Fibroblast of skin of abdomen (primary cell): ENCODE measurements around the gene TMPRSS15.

Experiments used
- DNase-seq: peaks from one replicate; pipeline ENCODE4 v3.0.0-alpha.2; 2013

The TMPRSS15 gene

DNA sequence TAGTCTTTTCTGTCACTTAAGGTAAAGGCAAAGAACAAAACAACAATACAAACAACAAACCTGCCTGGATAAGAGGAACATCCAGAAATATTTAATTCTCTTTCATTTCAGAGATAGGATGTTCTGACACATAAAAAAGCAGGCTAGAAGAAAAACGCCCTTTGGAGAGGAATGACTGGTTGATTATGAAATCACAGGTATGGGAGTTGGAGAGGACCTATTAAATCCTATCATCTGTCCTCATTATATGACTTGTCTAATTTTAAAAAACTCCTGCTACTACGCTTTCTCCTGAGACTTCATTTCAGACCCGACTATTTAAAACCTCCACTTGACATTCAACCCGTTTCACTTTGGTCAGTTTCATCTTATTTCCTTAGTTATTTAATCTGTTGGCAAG is 54.1 kb downstream of the TMPRSS15 start:
- no peak for DNase-seq

DNA sequence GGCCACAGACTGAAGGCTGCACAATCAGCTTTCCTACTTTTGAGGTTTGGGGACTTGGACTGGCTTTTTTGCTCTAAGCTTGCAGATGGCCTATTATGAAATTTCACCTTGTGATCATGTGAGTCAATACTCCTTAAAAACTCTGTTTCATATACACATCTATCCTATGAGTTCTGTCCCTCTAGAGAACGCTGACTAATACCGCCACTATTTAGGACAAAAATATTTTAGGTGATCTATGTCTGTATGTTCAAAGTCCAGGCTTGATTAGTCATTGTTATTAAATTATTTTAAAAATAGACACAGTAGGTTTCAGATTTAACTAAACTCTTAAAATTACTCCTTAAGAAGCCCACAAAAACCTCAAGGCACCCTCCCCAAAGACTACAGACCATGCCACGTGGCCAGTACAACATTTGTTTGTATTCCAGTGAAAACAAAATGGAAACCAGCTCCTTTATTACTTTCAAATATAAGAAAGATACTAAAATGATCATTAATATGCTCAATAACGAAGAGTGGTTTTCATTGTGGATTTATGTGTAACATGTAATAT is 63.1 kb downstream of the TMPRSS15 start:
- peak; percentile 65 for DNase-seq

DNA sequence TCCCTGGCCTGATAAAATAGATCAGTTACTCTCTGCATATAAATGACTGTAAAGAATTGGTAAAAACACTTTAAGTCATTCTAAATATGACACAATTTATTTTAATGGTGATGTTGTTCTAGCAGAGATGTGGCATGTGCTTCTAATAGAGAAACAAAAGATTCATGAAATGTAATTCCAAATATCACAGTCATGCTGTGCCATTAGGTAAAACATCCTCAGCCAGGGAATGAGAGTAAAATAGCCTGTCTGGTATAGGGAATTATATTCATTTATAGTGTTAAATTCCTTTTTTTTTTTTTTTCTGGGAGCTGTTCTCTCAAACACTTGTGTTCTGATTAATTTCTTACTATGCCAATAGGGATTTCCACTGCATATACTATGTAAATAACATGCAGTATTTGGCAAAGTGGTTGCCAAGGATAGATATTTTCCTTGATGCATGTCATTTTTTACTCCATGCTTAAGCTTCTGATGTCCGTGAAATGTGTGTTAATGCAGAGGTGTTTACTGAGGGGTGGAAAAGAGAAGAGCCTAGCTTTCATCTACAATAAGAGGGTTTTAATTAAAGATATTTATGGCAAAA is 67.8 kb downstream of the TMPRSS15 start:
- no peak for DNase-seq

DNA sequence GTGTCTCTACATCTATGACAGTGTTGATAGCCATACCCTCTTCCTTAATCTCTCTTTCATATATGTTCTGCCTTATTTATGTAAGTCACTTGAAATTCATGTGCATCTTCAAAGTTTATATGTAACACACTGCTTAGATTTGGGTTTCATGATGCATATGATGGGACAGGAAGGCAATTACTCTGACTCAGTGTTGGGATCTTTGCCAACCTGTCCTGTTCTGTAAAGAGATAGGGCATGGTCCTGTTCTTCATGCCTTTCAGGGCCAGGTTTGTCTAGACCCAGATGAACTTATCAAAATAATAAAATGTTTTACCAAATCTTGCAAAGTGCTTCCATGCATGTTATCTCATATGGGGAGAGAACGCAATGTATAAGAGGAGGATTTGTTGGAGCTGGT is 69.5 kb downstream of the TMPRSS15 start:
- DNase-seq = peak; percentile 9

DNA sequence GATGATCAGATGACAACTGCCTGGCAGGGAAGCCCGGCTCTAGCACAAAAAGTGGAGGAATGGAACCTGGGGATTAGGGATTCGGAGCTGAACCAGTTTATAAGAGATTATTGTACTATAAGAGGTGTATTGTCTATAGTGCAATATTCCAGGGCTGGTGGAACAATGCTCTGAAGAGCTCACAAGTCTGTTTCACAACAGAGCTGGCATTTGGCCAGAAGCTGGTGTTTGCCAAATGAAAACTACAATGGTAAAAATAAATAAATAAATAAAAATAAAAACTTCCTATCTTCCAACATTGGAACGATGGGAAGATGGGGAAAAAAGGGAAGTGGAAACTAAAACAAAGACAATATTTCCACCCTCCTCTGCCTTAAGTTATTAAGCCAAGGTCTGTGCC is 85.4 kb downstream of the TMPRSS15 start:
- DNase-seq = no peak

DNA sequence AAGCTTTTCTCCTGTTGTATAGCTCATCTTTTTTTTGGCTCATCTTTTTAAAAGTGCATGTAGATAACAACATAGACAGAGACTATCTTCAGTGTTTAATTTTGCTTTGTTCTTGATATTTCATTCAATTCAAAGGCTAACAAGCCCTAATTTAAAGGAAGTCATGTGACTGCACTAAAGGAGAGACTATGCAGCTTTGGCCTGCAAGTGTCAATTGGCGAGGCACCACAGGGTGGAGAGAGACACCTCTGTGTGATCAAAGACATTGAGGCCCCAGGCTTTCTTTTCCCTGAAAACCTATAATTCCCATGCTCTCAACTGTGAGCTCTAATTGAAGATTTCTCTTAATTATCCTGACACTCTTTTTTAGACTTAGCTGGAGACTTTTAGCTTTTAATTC is 105.4 kb downstream of the TMPRSS15 start:
- DNase-seq = no peak

DNA sequence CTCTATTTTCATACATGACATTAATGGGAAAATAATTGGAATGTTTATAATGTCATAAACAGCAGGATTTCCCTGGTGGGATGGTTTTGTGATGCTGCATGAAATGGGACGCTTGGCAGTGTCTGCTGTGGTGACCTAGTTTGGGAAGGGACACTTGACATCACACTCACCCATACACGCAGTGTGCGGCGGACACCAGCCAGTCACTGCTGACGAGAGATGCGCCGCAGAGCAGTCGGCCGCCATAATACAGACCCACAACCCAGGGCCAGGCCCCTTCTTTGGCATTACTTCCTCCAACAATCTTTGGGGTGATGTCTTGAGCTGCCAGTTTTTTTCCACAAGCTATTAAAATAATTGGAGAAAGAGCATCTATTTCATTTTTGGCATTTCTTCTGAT is 109.5 kb downstream of the TMPRSS15 start:
- no peak for DNase-seq

DNA sequence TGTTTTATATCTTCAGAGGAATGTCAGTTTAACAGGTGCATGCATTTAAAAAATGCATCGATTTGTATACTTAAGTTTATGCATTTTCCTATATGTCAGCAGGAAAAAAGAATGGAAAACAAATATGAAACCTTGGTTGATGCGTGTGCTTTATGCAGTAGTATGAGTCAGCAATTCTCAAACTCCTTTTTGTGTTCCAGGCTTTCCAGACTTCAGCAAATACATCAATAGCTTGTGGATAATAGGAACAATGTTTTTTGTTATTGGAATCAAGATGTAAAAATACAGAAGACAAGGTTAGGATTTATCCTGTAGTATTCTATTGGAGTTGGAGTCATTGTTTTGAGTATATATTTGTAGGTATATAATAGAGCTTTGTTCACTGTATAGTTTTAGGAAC is 113.7 kb downstream of the TMPRSS15 start:
- no peak for DNase-seq

DNA sequence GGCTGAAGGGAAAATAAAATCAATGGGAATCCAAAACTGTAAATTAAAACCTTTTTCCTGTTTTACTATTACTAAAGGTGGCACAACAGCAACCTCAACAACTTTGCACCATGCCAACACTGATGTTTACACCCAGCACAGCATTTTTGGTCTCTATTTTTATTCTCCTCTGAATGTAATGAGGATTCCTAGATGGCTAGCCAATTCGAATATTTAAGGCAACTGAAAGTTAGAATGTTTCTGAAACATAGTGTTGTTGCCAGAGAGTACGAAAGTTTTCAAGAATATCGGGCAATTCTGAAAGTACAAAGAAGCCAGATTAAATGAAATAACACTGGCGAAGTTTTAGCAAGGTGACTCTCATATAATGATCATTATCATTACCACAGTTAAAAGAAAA is 118.2 kb downstream of the TMPRSS15 start:
- no peak for DNase-seq

DNA sequence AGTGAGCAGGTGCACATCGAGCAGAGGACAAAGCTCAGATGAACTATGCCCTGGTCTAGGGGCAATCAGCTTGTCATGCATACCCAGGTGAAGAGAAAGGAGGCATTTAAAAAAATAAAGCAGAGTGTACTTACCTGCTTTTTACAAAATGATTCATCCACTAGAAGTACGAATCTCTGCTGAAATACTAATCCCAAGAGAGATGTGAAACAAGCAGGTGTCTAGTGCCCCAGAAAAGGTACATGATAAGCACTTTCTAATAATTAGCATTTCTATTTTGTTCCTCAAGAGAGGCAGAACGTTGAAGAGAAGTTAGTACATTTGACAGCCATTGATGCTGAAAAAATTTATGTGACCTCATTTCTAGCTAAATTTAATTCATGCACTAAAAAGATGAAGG is 127.8 kb downstream of the TMPRSS15 start:
- DNase-seq = no peak

DNA sequence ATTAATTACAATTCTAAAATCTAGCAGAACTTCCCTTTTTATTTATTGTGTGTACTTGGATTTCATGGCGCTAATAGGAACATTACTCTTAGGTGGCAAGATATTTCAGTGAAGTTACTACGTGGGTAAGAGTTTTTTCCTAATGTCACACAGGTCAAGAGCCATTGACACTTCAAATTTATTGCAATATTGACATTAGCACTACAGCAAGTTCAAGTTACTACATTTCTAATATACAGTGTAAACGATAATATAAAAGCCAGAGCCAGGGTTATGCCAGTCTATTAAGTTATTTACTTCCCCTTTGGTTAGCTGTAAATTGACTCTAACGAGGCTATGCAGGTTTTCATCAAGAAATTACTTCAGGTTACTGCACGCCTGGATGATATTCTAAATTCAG is 129.2 kb downstream of the TMPRSS15 start:
- no peak for DNase-seq

DNA sequence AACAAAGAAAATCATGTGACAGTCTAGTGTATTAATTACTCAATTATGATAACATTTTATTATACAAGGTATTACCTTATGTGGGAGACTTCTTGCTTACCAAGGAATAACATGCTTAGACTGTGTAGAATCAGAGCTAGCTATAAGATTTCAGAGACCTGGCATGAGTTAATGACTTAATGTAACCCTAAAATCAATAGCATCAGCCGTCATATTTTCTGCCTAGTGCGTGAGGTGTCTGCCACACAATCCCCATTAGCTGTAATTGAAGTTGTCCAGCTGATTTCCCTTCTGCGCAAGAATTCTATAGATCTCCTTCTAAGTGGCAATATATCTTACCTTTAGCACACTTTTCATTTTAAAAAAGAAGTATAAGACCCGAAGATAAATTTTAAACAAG is 130.2 kb downstream of the TMPRSS15 start:
- DNase-seq = no peak

DNA sequence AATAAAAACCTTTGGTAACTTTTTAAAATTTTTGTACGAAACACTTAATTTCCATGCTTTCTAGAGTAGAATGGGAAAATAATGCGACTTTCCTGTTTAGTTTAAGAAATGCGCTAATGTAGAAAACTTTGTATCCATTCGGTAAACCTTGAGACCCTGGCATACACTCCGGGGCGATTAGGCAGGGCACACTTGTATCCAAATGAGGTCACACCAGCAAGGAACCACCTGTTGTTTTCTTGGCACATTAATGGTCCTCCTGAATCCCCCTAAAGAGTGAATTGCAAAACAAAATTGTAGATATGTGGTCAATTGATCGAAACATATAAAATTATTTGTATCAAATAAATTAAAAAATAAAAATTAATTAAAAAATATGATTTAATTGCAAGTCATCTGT is 133.7 kb downstream of the TMPRSS15 start:
- no peak for DNase-seq

DNA sequence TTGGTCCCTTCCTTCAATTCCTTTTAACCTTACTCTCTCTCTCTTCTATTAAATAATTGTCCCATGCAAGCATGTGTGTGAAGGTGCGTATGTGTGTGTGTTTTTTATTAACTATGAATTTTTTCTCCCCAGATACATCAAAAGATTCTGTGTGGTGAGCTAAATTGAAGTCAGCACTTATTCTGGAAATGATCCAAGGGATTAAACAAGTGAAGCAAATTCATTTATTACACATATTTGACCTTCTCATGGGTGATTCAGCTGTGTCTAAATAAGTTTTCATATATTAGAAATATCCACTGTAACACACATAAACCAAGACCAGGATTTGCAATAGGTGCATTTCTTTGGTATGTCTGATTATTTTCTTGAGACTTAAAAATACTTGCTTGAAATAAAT is 134.7 kb downstream of the TMPRSS15 start:
- no peak for DNase-seq

DNA sequence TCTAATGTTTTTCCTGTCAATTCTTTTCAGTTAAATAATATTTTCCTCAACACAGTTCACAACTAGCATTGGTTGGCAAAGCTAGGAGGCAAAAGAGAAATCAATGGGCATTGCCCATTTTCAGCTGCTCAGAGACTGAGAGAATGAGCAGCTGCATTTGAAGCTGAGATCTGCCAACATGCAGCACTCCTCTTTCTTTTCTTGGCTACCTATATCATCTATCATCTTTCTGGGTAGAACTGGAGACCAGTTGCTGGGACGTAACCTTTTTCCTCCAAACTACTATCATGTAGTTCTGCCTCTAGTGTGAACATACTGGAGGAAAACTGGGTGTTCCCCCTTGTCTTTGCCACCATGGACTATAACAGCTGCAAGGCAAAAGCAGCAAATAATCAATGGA is 136.1 kb downstream of the TMPRSS15 start:
- DNase-seq = no peak

DNA sequence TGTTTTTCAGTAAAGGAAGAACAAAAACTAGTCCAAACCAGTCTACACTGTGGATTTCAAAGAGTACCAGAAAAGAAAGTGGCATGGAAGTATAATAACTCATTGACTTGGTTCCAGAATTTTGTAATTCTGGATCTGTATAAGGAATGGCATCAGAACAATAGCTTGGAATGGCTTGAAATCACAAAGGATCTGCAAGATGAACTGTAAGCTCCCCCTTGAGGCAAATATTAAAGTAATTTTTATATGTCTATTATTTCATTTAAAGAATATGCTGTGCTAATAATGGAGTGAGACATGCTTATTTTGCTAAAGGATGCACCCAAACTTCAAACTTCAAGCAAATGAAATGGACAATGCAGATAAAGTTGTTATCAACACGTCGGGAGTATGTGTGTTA is 137.6 kb downstream of the TMPRSS15 start:
- no peak for DNase-seq

DNA sequence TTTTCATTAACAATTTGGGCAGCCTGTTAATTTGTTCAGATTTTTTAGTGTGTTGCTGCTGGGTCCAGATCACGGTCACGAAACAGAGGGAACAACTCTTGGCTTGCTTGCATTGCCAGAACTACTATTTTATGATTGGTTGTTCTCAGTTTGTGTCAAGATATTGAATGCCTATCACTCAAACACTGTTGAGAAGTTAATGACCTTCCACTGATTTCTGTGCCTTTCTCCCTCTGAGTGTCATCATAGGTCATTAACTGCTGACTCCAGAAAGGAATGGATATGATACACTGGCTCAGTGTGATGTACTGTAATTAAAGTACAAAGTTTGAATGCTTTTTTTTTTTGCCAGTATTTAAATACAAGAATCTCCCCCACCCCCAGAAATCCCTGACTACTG is 149.8 kb downstream of the TMPRSS15 start:
- no peak for DNase-seq

DNA sequence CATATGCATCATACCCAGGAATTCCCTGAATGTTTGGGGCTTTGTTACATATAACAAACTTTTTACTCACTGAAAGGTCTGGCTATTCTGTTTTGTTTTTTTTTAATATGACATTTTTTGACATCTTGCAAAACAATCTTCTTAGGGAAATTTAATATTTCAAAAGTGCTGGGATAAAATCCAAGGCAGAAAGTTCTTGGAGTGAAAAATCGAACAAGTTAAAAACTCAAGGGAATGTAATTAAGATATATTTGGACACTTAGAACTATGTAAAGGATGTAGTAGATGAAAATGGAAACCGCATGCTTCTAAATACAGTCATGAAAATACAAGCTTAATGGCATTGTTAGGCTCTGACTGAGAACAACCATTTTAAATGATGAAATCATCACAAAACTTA is 150.4 kb downstream of the TMPRSS15 start:
- peak; percentile 74 for DNase-seq

DNA sequence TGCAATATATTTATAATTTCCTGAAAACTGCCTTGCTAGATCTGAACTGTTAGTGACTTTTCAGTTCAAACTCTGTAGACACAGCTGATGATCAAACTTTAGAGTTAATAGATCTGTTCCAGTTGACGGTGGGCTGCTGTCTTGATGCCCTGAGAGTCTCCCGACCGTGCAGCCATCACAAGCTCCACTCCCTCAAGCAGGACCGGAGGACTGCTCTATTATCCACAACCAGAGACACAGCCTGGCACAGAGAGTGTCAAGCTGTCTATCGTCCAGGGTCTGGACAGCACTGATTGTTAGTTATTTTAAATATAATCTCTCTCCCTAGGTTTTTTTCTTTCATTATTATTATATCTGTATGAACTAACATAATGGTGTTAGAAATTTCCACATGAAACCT is 150.9 kb downstream of the TMPRSS15 start:
- DNase-seq = no peak

DNA sequence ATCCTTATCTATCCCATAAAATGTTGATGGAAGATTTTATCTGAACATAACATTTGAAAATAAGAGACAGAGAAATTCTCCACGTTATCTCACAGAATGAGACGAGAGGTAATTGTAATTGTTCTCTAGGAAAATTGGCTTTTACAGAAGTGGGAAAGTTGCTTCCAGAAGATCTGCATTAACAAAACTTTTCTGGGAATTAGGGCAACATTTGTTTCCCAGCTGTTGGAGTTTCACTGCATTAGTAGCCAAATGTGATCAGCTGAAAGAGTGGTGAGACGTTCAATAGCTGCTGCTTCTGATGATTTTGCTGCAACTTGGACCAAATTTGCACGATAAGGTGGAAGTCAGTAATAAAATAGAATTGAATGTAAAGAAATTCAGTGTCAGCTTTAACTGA is 151.3 kb downstream of the TMPRSS15 start:
- DNase-seq = peak; percentile 24

DNA sequence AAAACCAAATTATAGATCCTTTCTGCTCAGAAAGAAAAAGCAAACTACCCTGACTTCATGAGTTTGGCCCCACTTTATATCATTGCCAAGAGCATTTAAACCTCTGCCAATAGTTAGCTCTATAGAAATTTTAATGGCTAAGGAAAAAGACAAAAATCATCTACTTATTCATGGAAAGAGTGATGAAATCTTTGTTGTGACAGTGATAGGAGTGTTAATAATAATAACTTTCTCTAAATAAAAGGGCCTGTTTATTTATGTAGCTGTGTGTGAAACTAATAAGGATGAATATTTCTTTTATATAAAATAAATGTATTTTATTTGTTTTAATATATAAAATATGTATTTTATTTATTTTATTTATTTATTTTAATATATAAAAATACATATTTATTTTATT is 152.5 kb downstream of the TMPRSS15 start:
- DNase-seq = no peak

DNA sequence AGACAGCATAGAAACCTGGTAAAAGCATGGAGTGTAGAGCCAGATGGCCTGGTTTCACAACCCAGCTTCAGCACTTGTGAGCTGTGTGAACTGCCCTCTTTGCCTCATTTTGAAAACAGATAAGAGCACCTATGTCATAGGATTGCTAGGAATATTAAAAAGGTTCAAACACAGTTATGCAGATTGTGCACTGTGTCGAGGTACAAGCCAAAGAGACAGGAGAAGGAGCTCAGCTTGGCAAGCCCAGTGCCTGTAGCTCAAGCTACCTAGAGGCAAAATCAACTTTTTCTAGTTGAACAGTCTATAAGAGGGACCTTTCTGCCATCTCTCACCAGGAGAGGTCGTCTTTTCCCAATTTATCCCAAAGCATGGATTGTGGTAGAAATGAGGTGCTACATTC is 153.9 kb downstream of the TMPRSS15 start:
- no peak for DNase-seq

DNA sequence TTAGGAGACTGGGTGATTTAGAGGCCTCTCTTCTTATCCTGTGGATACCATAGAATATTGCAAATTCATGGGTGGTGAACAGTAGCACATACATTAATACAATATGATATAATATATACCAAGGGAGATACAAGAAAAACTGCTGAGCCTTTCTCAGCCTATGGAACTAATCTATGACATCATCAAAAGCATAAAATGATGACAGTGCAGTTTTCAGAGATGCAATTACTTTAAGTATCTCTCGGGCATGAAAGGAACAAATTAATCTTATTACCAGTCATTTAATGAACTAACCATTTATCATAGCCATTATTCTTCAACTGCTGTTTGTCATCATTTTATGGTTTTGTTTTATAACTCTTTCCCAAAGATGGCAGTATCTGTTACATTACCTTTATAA is 155.4 kb downstream of the TMPRSS15 start:
- no peak for DNase-seq

DNA sequence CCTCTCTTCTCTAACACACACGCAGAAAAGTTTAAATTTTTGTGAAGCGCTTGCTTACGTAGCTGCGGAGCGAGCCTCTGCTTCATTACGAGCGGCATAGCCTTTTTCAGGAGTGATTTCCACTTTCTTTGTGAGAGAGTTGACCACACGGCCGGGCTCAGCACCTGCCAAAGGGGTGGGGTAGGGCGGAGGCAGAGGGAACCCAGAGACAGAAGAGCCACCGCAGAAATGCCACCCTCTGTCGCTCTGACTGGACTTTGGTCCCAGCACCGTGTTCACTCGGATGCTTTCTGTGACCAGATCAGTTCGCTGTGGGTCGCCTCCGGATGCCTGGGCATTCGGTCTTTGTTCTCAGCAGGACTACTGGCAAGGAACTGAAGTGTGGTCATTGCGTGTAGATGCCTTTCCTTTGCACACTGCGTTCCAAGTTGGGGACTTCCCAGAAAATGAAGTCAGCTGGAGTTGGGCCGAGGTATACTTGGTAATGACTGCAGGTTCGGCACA is 158.1 kb downstream of the TMPRSS15 start:
- DNase-seq = no peak
